Measurements from ENCODE around the gene ELMO3. TPM values are rescaled to one million over a fixed set of nuclear protein-coding genes. Genes with fewer than 3 reads are reported as not detected.

Gene ELMO3
- total RNA-seq, 2 donors from 2014 or later: 24.1 to 40.5 TPM

GRCh38 chr16:67199808-67200198 is 872 bp downstream of the ELMO3 start:
- DNase-seq: peak in 1 of 4 donors; percentile 41
- no peaks in the 10 kb centered on the region for H3K27me3 ChIP-seq
- peak overlapping the region; percentile 49 to 93 for H3K4me3 ChIP-seq
- peak overlapping the region; percentile 67 to 88 (median 76) for H3K27ac ChIP-seq
- 15 to 17% methylated on average over 15 to 16 of the region's 22 CpGs for WGBS, 2 donors
- ATAC-seq: peak; percentile 10
- no peaks in the 10 kb centered on the region for H3K9me3 ChIP-seq
- peaks cover 28% of the 10 kb centered on the region for H3K4me1 ChIP-seq
- TF ChIP-seq POLR2A (IDR thresholded peaks at IDR 0.05) (no peak), CTCF (IDR thresholded peaks at IDR 0.05) (peak in 4 of 7 experiments; percentile 3 to 16 (median 8))
- intact Hi-C loops (cut with DNase I): no loop called here
- peaks cover 28 to 48% of the 10 kb centered on the region in 2 donors for H3K36me3 ChIP-seq (replicated peaks in 1 of 2; ENCODE audit: insufficient read depth in 1 of 2, low read depth in 2 of 2)

- H3K27ac ChIP-seq: peak overlapping the region in 1 of 4 donors; percentile 81
- H3K36me3 ChIP-seq (replicated peaks in 1 of 2; ENCODE audit: insufficient read depth in 1 of 2, low read depth in 2 of 2): peaks cover 24 to 45% of the 10 kb centered on the region in 2 donors
- no peak overlapping the region for H3K4me3 ChIP-seq
Observed at GRCh38 chr16:67200491-67200890, 1.6 kb downstream of the ELMO3 start.

GRCh38 chr16:67201411-67202345 is 2.7 kb downstream of the ELMO3 start:
- TF ChIP-seq POLR2A (IDR thresholded peaks at IDR 0.05) (no peak), CTCF (IDR thresholded peaks at IDR 0.05) (no peak)
- intact Hi-C loops (cut with DNase I): no loop called here
- H3K9me3 ChIP-seq: no peaks in the 10 kb centered on the region
- 91 to 92% methylated on average over 21 to 40 of the region's 40 CpGs for WGBS, 2 donors
- H3K36me3 ChIP-seq (replicated peaks in 1 of 2; ENCODE audit: insufficient read depth in 1 of 2, low read depth in 2 of 2): peaks cover 16 to 37% of the 10 kb centered on the region in 2 donors
- DNase-seq: no peak
- peaks cover 28% of the 10 kb centered on the region for H3K4me1 ChIP-seq
- no peaks in the 10 kb centered on the region for H3K27me3 ChIP-seq
- no peak overlapping the region for H3K4me3 ChIP-seq
- H3K27ac ChIP-seq: no peak overlapping the region
- ATAC-seq: no peak

More at GRCh38 chr16:67200491-67200890, 1.6 kb downstream of the ELMO3 start:
- WGBS, 2 donors: 84 to 93% methylated on average over 3 to 4 of the region's 8 CpGs
- intact Hi-C loops (cut with DNase I): no loop called here
- Histone ChIP-seq H3K9me3 (no peaks in the 10 kb centered on the region), H3K4me1 (peaks cover 28% of the 10 kb centered on the region), H3K27me3 (no peaks in the 10 kb centered on the region)
- ATAC-seq (no peak), DNase-seq (no peak)
- no peak for TF ChIP-seq POLR2A (IDR thresholded peaks at IDR 0.05)
- no peak for TF ChIP-seq CTCF (IDR thresholded peaks at IDR 0.05)

GRCh38 chr16:67202426-67202825 is 3.5 kb downstream of the ELMO3 start:
- intact Hi-C loops (cut with DNase I): no loop called here
- Histone ChIP-seq H3K9me3 (no peaks in the 10 kb centered on the region), H3K36me3 (replicated peaks in 1 of 2; ENCODE audit: insufficient read depth in 1 of 2, low read depth in 2 of 2) (peaks cover 16 to 32% of the 10 kb centered on the region in 2 donors), H3K27ac (no peak overlapping the region), H3K27me3 (no peaks in the 10 kb centered on the region), H3K4me3 (no peak overlapping the region), H3K4me1 (peaks cover 28% of the 10 kb centered on the region)
- no peak for TF ChIP-seq POLR2A (IDR thresholded peaks at IDR 0.05)
- TF ChIP-seq CTCF (IDR thresholded peaks at IDR 0.05): no peak
- ATAC-seq (no peak), DNase-seq (no peak)
- 90 to 95% methylated on average over 7 to 12 of the region's 12 CpGs for WGBS, 2 donors
